ENCODE measurements around the gene CARNS1. TPM values are rescaled to one million over a fixed set of nuclear protein-coding genes. Genes with fewer than 3 reads are reported as not detected.

The CARNS1 gene
- total and polyA plus RNA-seq, 9 of the 15 experiments (the other 6 are each of a cell fraction or from before 2014, with no cell fraction given) = 0.01 to 0.18 (median 0.06) TPM; not detected in 3

DNA sequence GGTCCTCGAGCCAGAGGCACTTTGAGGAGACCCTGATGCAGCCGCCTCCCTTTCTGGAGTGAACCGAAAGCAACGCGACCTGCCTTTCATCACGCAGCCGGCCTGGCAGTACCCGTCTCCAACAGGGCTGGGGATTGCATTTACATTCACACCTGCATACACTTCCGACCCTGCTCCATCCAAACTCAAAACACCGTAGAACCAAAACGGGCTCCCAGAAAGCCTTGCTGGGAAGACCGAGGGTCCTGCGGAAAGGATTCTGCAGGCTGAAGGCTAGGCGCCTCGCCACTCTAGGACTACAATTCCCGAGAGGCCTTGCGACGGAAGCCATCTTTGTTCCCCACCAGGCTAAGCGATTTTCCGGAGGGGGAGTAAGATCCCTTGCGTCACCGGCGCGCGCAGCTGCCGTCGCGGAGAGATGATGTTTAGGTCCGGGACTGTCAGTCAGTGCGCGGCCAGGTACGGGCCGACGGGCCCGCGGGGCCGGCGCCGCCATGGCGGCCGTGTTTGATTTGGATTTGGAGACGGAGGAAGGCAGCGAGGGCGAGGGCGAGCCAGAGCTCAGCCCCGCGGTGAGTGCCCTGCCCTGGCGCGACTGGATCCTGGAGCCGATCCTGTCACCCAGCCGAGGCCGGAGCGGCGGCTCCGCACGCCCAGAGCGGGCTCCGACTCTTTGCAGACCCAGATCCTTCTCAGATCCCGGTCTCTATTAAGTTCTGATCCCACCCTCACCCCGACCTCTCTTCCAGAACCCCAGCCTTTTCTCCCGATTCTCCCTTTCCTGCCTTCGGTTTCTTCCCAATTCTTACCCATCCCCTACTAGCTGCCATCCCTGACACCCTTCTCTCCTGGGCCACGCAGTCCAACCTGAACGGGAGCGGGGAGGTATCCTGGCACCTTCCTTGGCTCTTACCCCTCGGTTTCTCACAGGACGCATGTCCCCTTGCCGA, 12.8 kb downstream of the CARNS1 start, which contains the start of gene RPS6KB2 (continued):
- TF ChIP-seq, protein P1, sequence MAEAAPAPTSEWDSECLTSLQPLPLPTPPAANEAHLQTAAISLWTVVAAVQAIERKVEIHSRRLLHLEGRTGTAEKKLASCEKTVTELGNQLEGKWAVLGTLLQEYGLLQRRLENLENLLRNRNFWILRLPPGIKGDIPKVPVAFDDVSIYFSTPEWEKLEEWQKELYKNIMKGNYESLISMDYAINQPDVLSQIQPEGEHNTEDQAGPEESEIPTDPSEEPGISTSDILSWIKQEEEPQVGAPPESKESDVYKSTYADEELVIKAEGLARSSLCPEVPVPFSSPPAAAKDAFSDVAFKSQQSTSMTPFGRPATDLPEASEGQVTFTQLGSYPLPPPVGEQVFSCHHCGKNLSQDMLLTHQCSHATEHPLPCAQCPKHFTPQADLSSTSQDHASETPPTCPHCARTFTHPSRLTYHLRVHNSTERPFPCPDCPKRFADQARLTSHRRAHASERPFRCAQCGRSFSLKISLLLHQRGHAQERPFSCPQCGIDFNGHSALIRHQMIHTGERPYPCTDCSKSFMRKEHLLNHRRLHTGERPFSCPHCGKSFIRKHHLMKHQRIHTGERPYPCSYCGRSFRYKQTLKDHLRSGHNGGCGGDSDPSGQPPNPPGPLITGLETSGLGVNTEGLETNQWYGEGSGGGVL (CRISPR knock-in tag; IDR thresholded peaks at IDR 0.05) = no peak
- no peak for TF ChIP-seq SOX6 (IDR thresholded peaks at IDR 0.05)
- TF ChIP-seq ZBTB2 (IDR thresholded peaks at IDR 0.05) = no peak
- TF ChIP-seq HNRNPH1 (optimal IDR thresholded peaks at IDR 0.05; ENCODE audit: low read depth, low read length) = no peak
- TF ChIP-seq TFE3 (CRISPR knock-in tag; IDR thresholded peaks at IDR 0.05) = no peak
- peak; percentile 72 for TF ChIP-seq POU5F1 (IDR thresholded peaks at IDR 0.05; ENCODE audit: borderline replicate concordance, low read depth, low read length, partially characterized antibody)
- TF ChIP-seq ARNT (IDR thresholded peaks at IDR 0.05) = no peak
- TF ChIP-seq ZNF586 (CRISPR knock-in tag; conservative IDR thresholded peaks at IDR 0.05) = no peak
- TF ChIP-seq CBFB (CRISPR knock-in tag; IDR thresholded peaks at IDR 0.05) = peak; percentile 15; the same call in 1 of the 2 replicates
- peak; percentile 92 for TF ChIP-seq ATF7 (IDR thresholded peaks at IDR 0.05)
- no peak for TF ChIP-seq ZNF133 (CRISPR knock-in tag; IDR thresholded peaks at IDR 0.05)
- no peak for TF ChIP-seq SLC30A9 (CRISPR knock-in tag; IDR thresholded peaks at IDR 0.05)
- no peak for TF ChIP-seq PCBP2 (IDR thresholded peaks at IDR 0.05; ENCODE audit: low read depth, low read length, poor library complexity, severe bottlenecking)
- TF ChIP-seq, protein P2, sequence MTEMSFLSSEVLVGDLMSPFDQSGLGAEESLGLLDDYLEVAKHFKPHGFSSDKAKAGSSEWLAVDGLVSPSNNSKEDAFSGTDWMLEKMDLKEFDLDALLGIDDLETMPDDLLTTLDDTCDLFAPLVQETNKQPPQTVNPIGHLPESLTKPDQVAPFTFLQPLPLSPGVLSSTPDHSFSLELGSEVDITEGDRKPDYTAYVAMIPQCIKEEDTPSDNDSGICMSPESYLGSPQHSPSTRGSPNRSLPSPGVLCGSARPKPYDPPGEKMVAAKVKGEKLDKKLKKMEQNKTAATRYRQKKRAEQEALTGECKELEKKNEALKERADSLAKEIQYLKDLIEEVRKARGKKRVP (CRISPR knock-in tag; IDR thresholded peaks at IDR 0.05) = 0 out of 2 replicates have a peak, but pooled peaks have one; percentile 34
- no peak for TF ChIP-seq KLF6 (CRISPR knock-in tag; IDR thresholded peaks at IDR 0.05; ENCODE audit: borderline replicate concordance)
- TF ChIP-seq ARHGAP35 (IDR thresholded peaks at IDR 0.05; ENCODE audit: partially characterized antibody) = no peak
- TF ChIP-seq ZNF408 (CRISPR knock-in tag; IDR thresholded peaks at IDR 0.05; ENCODE audit: low read depth) = no peak
- no peak for TF ChIP-seq ZNF764 (CRISPR knock-in tag; IDR thresholded peaks at IDR 0.05; ENCODE audit: low read depth)
- no peak for TF ChIP-seq POLR2AphosphoS2 (IDR thresholded peaks at IDR 0.05; ENCODE audit: low read length)
- TF ChIP-seq BDP1 (IDR thresholded peaks at IDR 0.05; ENCODE audit: insufficient read depth, insufficient read length) = no peak
- no peak for TF ChIP-seq POLR3G (IDR thresholded peaks at IDR 0.05; ENCODE audit: extremely low read depth, insufficient read length, insufficient replicate concordance)
- TF ChIP-seq RFX1 (IDR thresholded peaks at IDR 0.05) = no peak
- TF ChIP-seq FOSL1 (tag; conservative IDR thresholded peaks at IDR 0.05) = no peak
- no peak for TF ChIP-seq ZNF239 (CRISPR knock-in tag; IDR thresholded peaks at IDR 0.05)

Measured in K562 (cell line).